H1 (cell line): Measurements from ENCODE around the gene BCL2. TPM values are rescaled to one million over a fixed set of nuclear protein-coding genes. Genes with fewer than 3 reads are reported as not detected.

ENCODE experiments used
- CTCF ChIA-PET: fragments of 300-600 bp; sonication (Branson Sonifier 250); formaldehyde crosslinking; loops from one replicate; lab custom pipeline; 2021; ENCODE audit not compliant: partially characterized antibody; lab: Charles Lee
- POLR2A ChIA-PET: fragments of 300-600 bp; sonication (Branson Sonifier 250); formaldehyde crosslinking; loops from one replicate; lab custom pipeline; 2021; ENCODE audit warnings: inconsistent platforms; ENCODE audit not compliant: partially characterized antibody; lab: Charles Lee
- DNase-seq, 2 experiments: peaks; one replicate each; pipeline versions ENCODE4 v3.0.0 to v3.0.0-alpha.2; 2010 to 2022; ENCODE audit warnings: low spot score in 2 of 2, low read depth in 1 of 2, mixed read lengths in 1 of 2
- FAIRE-seq: peaks from 2 replicates; lab custom pipeline; 2011; peaks lifted over from hg19 to GRCh38; lab: Jason Lieb, UNC
- H2AFZ ChIP-seq: 2 replicates; pipeline ENCODE4 v1.8.1; 2012; ENCODE audit warnings: low read length, inconsistent platforms
- H2AK5ac ChIP-seq: 2 replicates; pipeline ENCODE4 v1.6.1; 2013; ENCODE audit warnings: low read depth, low read length
- H2BK120ac ChIP-seq: replicated peaks from 2 replicates; pipeline ENCODE3; 2013; ENCODE audit warnings: low read depth, low read length, inconsistent platforms
- H2BK12ac ChIP-seq: 2 replicates; pipeline ENCODE4 v1.6.1; 2013; ENCODE audit warnings: low read depth, low read length
- H2BK15ac ChIP-seq: 2 replicates; pipeline ENCODE4 v1.6.1; 2013; ENCODE audit warnings: low read length
- H2BK20ac ChIP-seq: 2 replicates; pipeline ENCODE4 v1.6.1; 2013; ENCODE audit warnings: low read length
- H2BK5ac ChIP-seq: 2 replicates; pipeline ENCODE4 v1.6.1; 2013; ENCODE audit warnings: low read depth, low read length
- H3K14ac ChIP-seq: 2 replicates; pipeline ENCODE4 v1.6.1; 2013; ENCODE audit warnings: inconsistent platforms; ENCODE audit not compliant: insufficient read length
- H3K18ac ChIP-seq: 2 replicates; pipeline ENCODE4 v1.6.1; 2013; ENCODE audit warnings: low read length; ENCODE audit errors: extremely low read depth
- H3K23ac ChIP-seq: 2 replicates; pipeline ENCODE4 v1.6.1; 2013; ENCODE audit warnings: inconsistent platforms; ENCODE audit not compliant: insufficient read length
- H3K23me2 ChIP-seq: 2 replicates; pipeline ENCODE4 v1.6.1; 2013; ENCODE audit warnings: low read depth, low read length
- H3K27ac ChIP-seq: 2 replicates; pipeline ENCODE4 v1.6.1; 2011; ENCODE audit warnings: low read depth, low read length, inconsistent platforms
- H3K27me3 ChIP-seq, 4 experiments: replicated peaks in 1 of 4; 1 replicate in 1 of 4; 2 replicates in 3 of 4; pipeline versions ENCODE4 v1.6.1 to v1.8.1; 2011 to 2013; ENCODE audit warnings: low read length in 3 of 4, mild to moderate bottlenecking in 3 of 4, inconsistent platforms in 2 of 4, mixed read lengths in 2 of 4, moderate library complexity in 1 of 4; ENCODE audit not compliant: control insufficient read depth in 3 of 4, insufficient read depth in 3 of 4; ENCODE audit errors: extremely low read depth in 1 of 4
- H3K36me3 ChIP-seq, 4 experiments: 2 replicates each; pipeline versions ENCODE4 v1.6.1 to v1.8.1; 2011 to 2013; ENCODE audit warnings: mild to moderate bottlenecking in 4 of 4, low read length in 3 of 4, moderate library complexity in 2 of 4, control low read depth in 1 of 4, inconsistent platforms in 1 of 4; ENCODE audit not compliant: insufficient read depth in 4 of 4, control insufficient read depth in 2 of 4
- H3K4ac ChIP-seq: replicated peaks from 2 replicates; pipeline ENCODE3; 2013; ENCODE audit warnings: low read length, low read depth, mixed read lengths, inconsistent platforms; ENCODE audit not compliant: insufficient read length
- H3K4me1 ChIP-seq, 4 experiments: replicated peaks in 1 of 4; 1 replicate in 1 of 4; 2 replicates in 3 of 4; pipeline versions ENCODE4 v1.6.1 to v1.8.1; 2011 to 2013; ENCODE audit warnings: low read length in 3 of 4, inconsistent platforms in 2 of 4, mixed read lengths in 1 of 4; ENCODE audit not compliant: insufficient read depth in 4 of 4, control insufficient read depth in 3 of 4
- H3K4me2 ChIP-seq, 2 experiments: 2 replicates each; pipeline versions ENCODE4 v1.6.1 to v1.8.1; 2011 to 2013; ENCODE audit warnings: low read depth in 2 of 2, low read length in 2 of 2, control low read depth in 1 of 2, inconsistent platforms in 1 of 2, mild to moderate bottlenecking in 1 of 2; ENCODE audit not compliant: insufficient read depth in 1 of 2
- H3K4me3 ChIP-seq, 4 experiments: fragments of 200-600, 300-600 bp in 1 of 4; sonication (generic), shearing (Covaris generic), sonication (Bioruptor Twin) in 1 of 4; 2 replicates each; pipeline versions ENCODE4 v1.5.1 to v1.8.1; 2011 to 2016; ENCODE audit warnings: low read length in 4 of 4, low read depth in 3 of 4, control low read depth in 2 of 4, inconsistent platforms in 2 of 4, mild to moderate bottlenecking in 2 of 4, mixed read lengths in 1 of 4, moderate library complexity in 1 of 4; ENCODE audit not compliant: insufficient read depth in 2 of 4; ENCODE audit errors: extremely low read depth in 1 of 4
- H3K56ac ChIP-seq: replicated peaks from 2 replicates; pipeline ENCODE3; 2013; ENCODE audit warnings: low read depth, mild to moderate bottlenecking, mixed read lengths, low read length, inconsistent platforms; ENCODE audit not compliant: insufficient read length
- H3K79me1 ChIP-seq: 2 replicates; pipeline ENCODE4 v1.6.1; 2013; ENCODE audit warnings: low read depth, low read length, control low read depth
- H3K79me2 ChIP-seq, 2 experiments: 2 replicates each; pipeline versions ENCODE4 v1.6.1 to v1.8.1; 2012 to 2013; ENCODE audit warnings: low read length in 2 of 2, mild to moderate bottlenecking in 2 of 2, inconsistent platforms in 1 of 2; ENCODE audit not compliant: insufficient read depth in 2 of 2, control insufficient read depth in 1 of 2
- H3K9ac ChIP-seq, 4 experiments: replicated peaks in 1 of 4; 1 replicate in 1 of 4; 2 replicates in 3 of 4; pipeline versions ENCODE4 v1.6.1 to v1.8.1; 2011 to 2013; ENCODE audit warnings: low read depth in 3 of 4, low read length in 3 of 4, control low read depth in 2 of 4, mild to moderate bottlenecking in 2 of 4, moderate library complexity in 2 of 4, inconsistent platforms in 1 of 4; ENCODE audit errors: extremely low read depth in 1 of 4
- H3K9me3 ChIP-seq, 2 experiments: 2 replicates each; pipeline versions ENCODE4 v1.6.1 to v1.8.1; 2012 to 2013; ENCODE audit warnings: mild to moderate bottlenecking in 2 of 2, moderate library complexity in 2 of 2, control low read depth in 1 of 2, inconsistent platforms in 1 of 2, low read depth in 1 of 2, low read length in 1 of 2, mixed read lengths in 1 of 2; ENCODE audit not compliant: insufficient read depth in 2 of 2
- H4K20me1 ChIP-seq, 2 experiments: replicated peaks in 1 of 2; 2 replicates each; pipeline versions ENCODE3 to v1.8.1; 2011 to 2013; ENCODE audit warnings: inconsistent platforms in 2 of 2, low read length in 2 of 2, mild to moderate bottlenecking in 1 of 2; ENCODE audit not compliant: insufficient read depth in 2 of 2, control insufficient read depth in 1 of 2
- H4K5ac ChIP-seq: 2 replicates; pipeline ENCODE4 v1.6.1; 2013; ENCODE audit warnings: low read length, low read depth, mixed read lengths, inconsistent platforms; ENCODE audit not compliant: insufficient read length
- H4K8ac ChIP-seq: 2 replicates; pipeline ENCODE4 v1.8.0; 2013; ENCODE audit warnings: mild to moderate bottlenecking, moderate library complexity, low read length, inconsistent platforms; ENCODE audit not compliant: insufficient read depth; ENCODE audit errors: extremely low read depth
- H4K91ac ChIP-seq: replicated peaks from 2 replicates; pipeline ENCODE3; 2013; ENCODE audit warnings: low read length, mixed read lengths, inconsistent platforms; ENCODE audit not compliant: insufficient read length
- CBX5 ChIP-seq: fragments of 300-800, 300-1000 bp; sonication (generic); IDR thresholded peaks from 2 replicates; pipeline ENCODE4 v1.7.1; 2016; ENCODE audit warnings: antibody characterized with exemption, low read length, low read depth
- CHD2 ChIP-seq: IDR thresholded peaks from 2 replicates; pipeline ENCODE4 v1.6.1; 2012; ENCODE audit warnings: low read length, improper control_type of control experiment
- CREB1 ChIP-seq: IDR thresholded peaks from 2 replicates; pipeline ENCODE4 v1.6.1; 2012; ENCODE audit warnings: inconsistent platforms
- CTBP2 ChIP-seq: IDR thresholded peaks from 2 replicates; pipeline ENCODE4 v1.7.0; 2011; ENCODE audit warnings: borderline replicate concordance, mild to moderate bottlenecking, moderate library complexity, mixed read lengths, low read length; ENCODE audit not compliant: insufficient read depth, insufficient read length
- EZH2 ChIP-seq: fragments of 200-600 bp; sonication (generic); IDR thresholded peaks from 2 replicates; pipeline ENCODE4 v1.7.1; 2012; ENCODE audit warnings: low read depth, mild to moderate bottlenecking, moderate library complexity, low read length, inconsistent platforms; ENCODE audit not compliant: severe bottlenecking
- FOSL1 ChIP-seq: IDR thresholded peaks from 2 replicates; pipeline ENCODE4 v1.6.1; 2011; ENCODE audit warnings: mild to moderate bottlenecking, low read depth, low read length, moderate library complexity; ENCODE audit not compliant: insufficient read depth
- JUND ChIP-seq: IDR thresholded peaks from 2 replicates; pipeline ENCODE4 v1.6.1; 2011; ENCODE audit warnings: mild to moderate bottlenecking, improper control_type of control experiment, low read length
- KDM5A ChIP-seq: fragments of 200-600 bp; IDR thresholded peaks from 2 replicates; pipeline ENCODE4 v1.7.1; 2012; ENCODE audit warnings: mild to moderate bottlenecking, low read length, inconsistent platforms, mixed read lengths
- POLR2A ChIP-seq, 2 experiments: IDR thresholded peaks; 1 replicate in 1 of 2; 2 replicates in 1 of 2; pipeline ENCODE4 v1.6.1; 2011; ENCODE audit warnings: low read depth in 2 of 2, low read length in 2 of 2, mild to moderate bottlenecking in 2 of 2; ENCODE audit errors: control extremely low read depth in 1 of 2
- RFX5 ChIP-seq: IDR thresholded peaks from 2 replicates; pipeline ENCODE4 v1.6.1; 2011; ENCODE audit warnings: low read depth, low read length, improper control_type of control experiment, borderline replicate concordance
- SIRT6 ChIP-seq: IDR thresholded peaks from one replicate; pipeline ENCODE4 v1.7.1; 2012; ENCODE audit warnings: low read length, inconsistent platforms
- SP4 ChIP-seq: IDR thresholded peaks from 2 replicates; pipeline ENCODE4 v1.6.1; 2012; ENCODE audit warnings: low read length, inconsistent platforms
- TEAD4 ChIP-seq: IDR thresholded peaks from 2 replicates; pipeline ENCODE4 v1.6.1; 2012; ENCODE audit warnings: low read depth, low read length, inconsistent platforms, mixed read lengths
- WGBS, 2 experiments: shearing (Covaris generic) in 1 of 2; methylation state at CpG; one replicate each; pipeline versions ENCODE4 v1.1.6 to v1.1.7; 2013 to 2015; ENCODE audit warnings: low lambda C conversion rate in 2 of 2, mixed read lengths in 2 of 2, inconsistent platforms in 1 of 2, low coverage in 1 of 2, missing lambda C conversion rate in 1 of 2; ENCODE audit not compliant: insufficient replicate concordance in 2 of 2, insufficient coverage in 1 of 2, insufficient read length in 1 of 2; ENCODE audit errors: extremely low coverage in 1 of 2, missing lambda C conversion rate in 1 of 2; 5-methylcytosine and 5-hydroxymethylcytosine counted together
- polyA plus RNA-seq, 7 experiments: library from polyadenylated mRNA; depleted of rRNA in 3 of 7; stranded (reverse) in 5 of 7; unstranded in 2 of 7; fragments of >200 nt in 5 of 7; fragments of 200-250 nt in 2 of 7; gene quantifications; 1 replicate in 5 of 7; 2 replicates in 1 of 7; 4 replicates in 1 of 7; pipeline versions ENCODE4 v1.2.1 to v1.2.3, GENCODE V29; 2011 to 2013; ENCODE audit warnings: missing spikeins in 2 of 7, mixed read lengths in 2 of 7
- total RNA-seq: library from RNA; stranded (reverse); fragmentation: NEBNext Ultra II Directional; extraction: Animal tissue kit (Norgen Biotek cat#: 25700); gene quantifications from 2 replicates; pipeline ENCODE4 v1.2.1, GENCODE V29; 2021
- TF ChIP-seq, protein P1 (sequence below): IDR thresholded peaks from 2 replicates; pipeline ENCODE4 v1.6.1; 2012; ENCODE audit warnings: inconsistent platforms

The BCL2 gene
- total and polyA plus RNA-seq, 2 of the 8 experiments (the other 6 are each of a cell fraction or from before 2014, with no cell fraction given) = 0.59 to 4.5 TPM

GRCh38 chr18:63331105-63331504 is 11.5 kb upstream of the BCL2 start:
- Histone ChIP-seq H2BK20ac (no peak overlapping the region), H3K4me3 (no peak overlapping the region), H3K56ac (no peak overlapping the region), H3K18ac (no peak overlapping the region), H3K4me1 (no peaks in the 10 kb centered on the region), H4K8ac (no peak overlapping the region), H3K9ac (no peak overlapping the region), H3K4me2 (no peak overlapping the region), H3K4ac (no peak overlapping the region), H3K14ac (no peak overlapping the region), H2AFZ (no peak overlapping the region), H2BK120ac (no peak overlapping the region), H3K79me1 (no peaks in the 10 kb centered on the region), H4K20me1 (no peaks in the 10 kb centered on the region), H3K27me3 (no peaks in the 10 kb centered on the region), H3K36me3 (peaks cover 6 to 31% (median 18%) of the 10 kb centered on the region in 4 experiments; a peak in 7 of 8 replicates), H3K23me2 (no peaks in the 10 kb centered on the region), H3K23ac (no peak overlapping the region), H3K27ac (no peak overlapping the region), H4K5ac (no peak overlapping the region), H2BK5ac (no peak overlapping the region), H3K9me3 (no peaks in the 10 kb centered on the region), H2AK5ac (no peak overlapping the region), H3K79me2 (no peaks in the 10 kb centered on the region), H4K91ac (no peak overlapping the region), H2BK15ac (no peak overlapping the region), H2BK12ac (no peak overlapping the region)
- ChIA-PET POLR2A (no interaction called here), CTCF (interaction anchor here (0.6 to 5.1 kb wide), 4 partner anchors 8 to 106 kb away, joined by 4 to 39 read pairs (median 10); no protein-coding TSS in a partner anchor)
- WGBS, 2 experiments = 92% methylated on average over 4 of the region's 4 CpGs; no CpG with 5 or more reads in 1 of the 2 experiments
- FAIRE-seq = no peak
- DNase-seq = no peak
- no peak for TF ChIP-seq CHD2
- no peak for TF ChIP-seq RFX5
- TF ChIP-seq CREB1 = no peak
- TF ChIP-seq TEAD4 = no peak
- no peak for TF ChIP-seq KDM5A
- no peak for TF ChIP-seq CBX5
- TF ChIP-seq, protein P1, sequence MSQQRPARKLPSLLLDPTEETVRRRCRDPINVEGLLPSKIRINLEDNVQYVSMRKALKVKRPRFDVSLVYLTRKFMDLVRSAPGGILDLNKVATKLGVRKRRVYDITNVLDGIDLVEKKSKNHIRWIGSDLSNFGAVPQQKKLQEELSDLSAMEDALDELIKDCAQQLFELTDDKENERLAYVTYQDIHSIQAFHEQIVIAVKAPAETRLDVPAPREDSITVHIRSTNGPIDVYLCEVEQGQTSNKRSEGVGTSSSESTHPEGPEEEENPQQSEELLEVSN = no peak
- TF ChIP-seq POLR2A (IDR thresholded peaks at IDR 0.05; ENCODE audit: control extremely low read depth in 1 of 2, low read depth in 2 of 2, low read length in 2 of 2) = no peak
- no peak for TF ChIP-seq SIRT6
- no peak for TF ChIP-seq CTBP2
- TF ChIP-seq FOSL1 = no peak
- no peak for TF ChIP-seq JUND
- no peak for TF ChIP-seq SP4
- TF ChIP-seq EZH2 = no peak
